NCI-H82 (cell line): ENCODE data around the gene IL2RA.
"Not testable (repeated sequence)": the region's sequence is repeated elsewhere in the genome, so short reads cannot be mapped to it uniquely, and the experiment has no call there.

Experiments
- DNase-seq: peaks from one replicate; lab custom pipeline; 2025; lab: John Stamatoyannopoulos, UW

IL2RA gene

DNA sequence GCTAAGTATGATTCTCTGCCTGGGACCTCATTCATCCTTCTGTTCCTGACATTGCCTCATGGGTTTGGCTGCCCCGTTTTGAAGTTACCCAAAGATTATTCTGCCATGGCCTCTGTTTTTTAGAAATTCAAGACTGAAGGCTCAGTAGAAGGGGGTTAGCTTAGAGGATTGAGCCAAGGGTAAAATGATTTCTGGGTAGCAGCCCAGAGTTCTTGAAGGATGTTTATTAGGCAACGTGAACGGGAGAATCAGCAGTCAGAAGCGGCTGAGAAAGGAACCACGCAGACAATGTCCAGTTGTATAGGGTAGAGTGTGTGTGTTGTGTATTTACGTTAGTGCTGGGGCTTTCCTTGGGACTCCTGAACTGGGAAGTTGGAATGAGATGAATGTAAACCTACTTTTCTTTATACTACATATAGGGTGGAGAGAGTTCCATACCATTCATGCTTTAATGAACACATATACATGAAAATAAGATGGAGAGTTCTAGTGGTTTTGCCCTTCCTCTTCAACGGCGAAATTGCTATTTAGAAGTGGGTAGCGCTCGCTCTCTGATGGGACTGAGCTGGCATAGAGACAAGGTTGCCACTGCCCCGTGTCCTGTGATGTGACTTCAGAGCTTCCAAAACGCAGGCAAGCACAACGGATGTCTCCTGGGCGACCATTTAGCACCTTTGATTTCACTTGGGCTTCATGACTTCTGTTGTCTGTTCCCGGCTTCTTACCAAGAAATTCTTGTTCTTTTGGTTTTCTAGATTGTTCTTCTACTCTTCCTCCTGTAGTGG is 49.9 kb downstream of the IL2RA start:
- DNase-seq: no peak

DNA sequence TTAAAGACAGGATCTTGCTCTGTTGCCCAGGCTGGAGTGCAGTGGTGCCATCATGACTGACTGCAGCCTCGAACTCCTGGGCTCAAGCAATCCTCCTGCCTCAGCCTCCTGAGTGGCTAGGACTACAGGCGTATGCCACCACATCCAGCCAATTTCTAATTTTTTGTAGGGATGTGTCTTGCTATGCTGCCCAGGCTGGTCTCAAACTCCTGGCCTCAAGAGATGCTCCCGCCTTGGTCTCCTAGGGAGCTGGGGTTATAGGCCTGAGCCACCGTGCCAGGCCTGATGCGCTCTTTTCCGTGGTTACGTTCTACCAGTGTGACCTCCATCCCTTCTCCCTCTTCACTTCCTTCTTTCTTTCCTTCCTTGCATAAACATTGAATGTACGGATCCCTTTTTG is 50.6 kb downstream of the IL2RA start:
- no peak for DNase-seq

DNA sequence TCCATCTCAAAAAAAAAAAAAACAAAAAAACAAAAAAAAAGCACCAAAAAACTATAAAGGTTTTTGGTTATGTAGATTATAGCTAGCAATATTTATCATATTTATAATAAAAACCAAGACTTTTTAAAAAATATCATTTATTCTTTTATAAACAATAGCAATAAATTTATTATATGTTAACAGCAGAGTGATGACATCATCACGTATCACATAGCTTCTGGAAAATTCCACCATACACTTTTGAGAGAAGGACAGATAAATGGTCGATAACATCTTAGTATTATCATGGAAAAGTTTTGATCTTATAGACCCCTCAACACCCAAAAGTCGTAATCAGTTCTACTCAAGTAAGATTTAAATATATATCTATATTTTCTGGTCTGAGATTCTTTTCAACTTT is 51.6 kb downstream of the IL2RA start:
- no peak for DNase-seq

DNA sequence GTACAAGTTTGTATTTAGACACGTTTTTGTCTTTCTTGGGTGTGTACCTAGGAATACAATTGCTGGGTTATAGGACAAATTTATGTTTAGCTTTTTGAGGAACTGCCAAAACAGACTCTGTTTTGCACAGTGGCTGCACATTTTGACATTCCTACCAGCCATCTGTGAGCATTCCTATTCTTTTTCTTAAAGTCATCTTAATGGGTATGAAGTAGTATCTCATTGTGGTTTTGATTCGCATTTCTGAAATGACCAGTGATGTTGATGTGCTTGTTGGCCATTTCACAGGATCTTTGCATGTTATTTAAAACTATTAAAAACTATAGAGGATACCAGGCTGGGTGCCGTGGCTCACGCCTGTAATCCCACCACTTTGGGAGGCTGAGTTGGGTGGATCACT is 52.2 kb downstream of the IL2RA start:
- no peak for DNase-seq

DNA sequence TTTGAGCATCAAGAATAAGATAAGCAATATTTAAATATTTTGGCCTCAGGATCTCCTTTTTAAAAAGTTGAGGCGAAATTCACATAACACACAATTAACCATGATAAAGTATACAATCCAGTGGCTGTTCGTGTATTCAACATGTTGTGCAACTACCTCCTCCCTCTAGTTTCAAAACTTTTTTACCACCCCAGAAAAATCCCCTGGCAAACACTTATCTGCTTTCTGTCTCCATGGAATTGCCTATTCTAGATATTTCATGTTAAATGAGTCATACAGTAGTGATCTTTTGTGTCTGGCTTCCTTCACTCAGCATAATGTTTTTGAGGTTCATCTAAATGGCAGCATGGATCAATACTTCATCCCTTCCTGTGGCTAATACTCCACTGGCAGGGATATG is 53.0 kb downstream of the IL2RA start:
- DNase-seq: no peak

DNA sequence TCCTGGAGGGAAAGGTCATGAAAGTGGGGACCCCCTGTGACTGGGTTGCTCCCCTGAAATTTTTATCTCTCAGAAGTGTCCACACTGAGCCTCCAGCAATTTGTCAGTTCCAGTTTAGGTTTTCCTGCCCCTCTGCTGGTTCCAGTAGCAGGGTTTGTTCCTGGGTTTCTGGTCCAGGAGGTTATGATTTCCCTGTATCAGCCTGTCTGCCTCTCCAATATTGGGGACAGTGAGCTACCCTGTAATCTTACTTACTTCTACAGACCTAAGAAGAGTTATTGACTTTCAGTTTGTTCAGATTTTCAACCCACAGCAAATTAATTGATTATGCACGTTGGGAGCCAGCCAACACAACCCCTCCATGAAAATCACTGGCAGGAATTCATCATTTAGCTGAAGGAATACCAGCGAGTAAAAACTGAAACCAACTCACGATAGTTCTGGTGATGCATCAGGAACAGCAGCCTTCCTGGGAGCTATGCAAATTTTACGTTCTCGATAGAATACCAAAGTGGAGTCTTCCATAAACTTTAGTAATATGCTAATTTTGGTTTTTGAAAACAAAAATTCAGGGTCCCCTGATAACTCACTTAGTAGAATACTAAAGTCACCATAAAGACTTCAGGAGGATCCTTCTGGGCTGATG is 53.5 kb downstream of the IL2RA start:
- DNase-seq: no peak

DNA sequence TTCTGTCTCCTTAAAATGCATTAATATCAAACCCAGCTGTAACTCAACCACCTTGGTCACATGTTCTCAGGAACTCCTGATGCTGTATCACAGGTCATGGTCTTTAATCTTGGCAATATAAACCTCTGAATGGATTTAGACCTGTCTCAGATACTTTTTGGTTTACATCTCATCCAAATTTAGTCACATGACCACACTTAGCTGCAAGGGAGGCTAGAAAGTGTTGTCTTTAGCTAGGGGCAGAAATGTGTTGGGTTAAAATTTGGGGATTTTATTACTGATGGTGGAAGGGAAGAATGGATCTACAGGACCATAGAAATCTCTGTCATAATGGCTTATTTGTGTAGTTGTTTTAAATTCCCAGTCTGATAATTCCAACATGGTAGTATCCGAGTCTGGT is 55.2 kb downstream of the IL2RA start:
- DNase-seq: no peak

DNA sequence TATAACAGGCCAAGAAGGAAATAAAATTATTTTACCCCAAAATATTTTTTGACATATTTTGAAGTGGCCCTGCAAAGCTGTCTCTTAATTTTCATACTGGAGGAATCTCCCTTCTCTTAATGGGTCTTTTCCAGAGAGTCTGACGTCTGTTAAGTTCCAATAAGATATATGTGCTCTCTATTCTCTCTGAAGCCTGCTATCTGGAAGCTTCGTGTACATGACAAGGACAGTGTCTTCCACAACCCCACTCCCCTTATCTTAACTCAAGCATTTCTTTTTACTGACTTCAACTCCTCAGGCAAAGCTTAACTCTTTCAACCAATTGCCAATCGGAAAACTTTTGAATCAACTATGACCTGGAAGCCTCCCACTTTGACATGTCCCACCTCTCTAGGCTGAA is 55.6 kb downstream of the IL2RA start:
- DNase-seq: no peak

DNA sequence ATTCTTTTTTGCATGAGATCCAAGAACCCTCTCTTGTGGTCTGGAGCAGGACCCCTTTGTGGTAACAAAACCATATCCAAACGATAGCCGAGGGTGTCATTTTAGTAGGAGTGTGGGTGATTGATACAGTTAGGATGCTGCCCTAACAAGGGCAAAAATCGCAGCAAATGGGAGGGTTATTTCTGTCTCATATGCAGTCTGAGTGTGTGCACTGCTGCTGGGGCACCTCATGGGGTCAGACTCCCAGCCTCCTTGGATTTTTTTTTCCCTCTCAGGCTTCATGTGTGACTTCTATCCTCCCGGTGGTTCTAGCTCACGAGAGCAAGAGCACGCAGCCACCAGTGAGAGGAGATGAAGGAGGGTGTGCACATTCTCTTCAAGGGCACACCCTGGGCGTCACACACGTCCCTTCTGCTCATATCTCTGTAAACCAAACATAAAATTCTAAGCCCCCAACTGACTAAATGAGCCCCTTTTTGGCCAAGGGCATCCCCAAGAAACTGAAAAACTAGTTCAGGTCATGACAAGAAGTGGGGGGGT is 56.2 kb downstream of the IL2RA start:
- DNase-seq: no peak

DNA sequence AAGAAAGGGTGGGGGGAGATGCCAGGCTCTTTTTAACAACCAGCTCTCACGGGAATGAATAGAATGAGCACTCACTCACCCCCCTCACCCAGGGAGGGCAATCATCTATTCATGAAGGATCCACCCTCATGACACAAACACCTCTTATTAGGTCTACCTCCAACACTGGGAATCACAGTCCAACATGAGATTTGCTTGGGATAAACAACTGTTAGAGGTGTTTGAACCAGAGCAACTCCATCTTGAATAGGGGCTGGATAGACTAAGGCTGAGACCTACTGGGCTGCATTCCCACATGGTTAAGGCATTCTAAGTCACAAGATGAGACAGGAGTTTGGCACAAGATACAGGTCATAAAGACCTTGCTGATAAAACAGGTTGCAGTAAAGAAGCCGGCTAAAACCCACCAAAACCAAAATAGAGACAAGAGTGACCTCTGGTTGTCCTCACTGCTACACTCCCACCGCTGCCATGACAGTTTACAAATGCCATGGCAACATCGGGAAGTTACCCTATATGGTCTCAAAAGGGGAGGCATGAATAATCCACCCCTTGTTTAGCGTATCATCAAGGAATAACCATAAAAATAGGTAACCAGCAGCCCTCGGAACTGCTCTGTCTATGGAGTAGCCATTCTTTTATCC is 56.9 kb downstream of the IL2RA start:
- not testable (repeated sequence) for DNase-seq

DNA sequence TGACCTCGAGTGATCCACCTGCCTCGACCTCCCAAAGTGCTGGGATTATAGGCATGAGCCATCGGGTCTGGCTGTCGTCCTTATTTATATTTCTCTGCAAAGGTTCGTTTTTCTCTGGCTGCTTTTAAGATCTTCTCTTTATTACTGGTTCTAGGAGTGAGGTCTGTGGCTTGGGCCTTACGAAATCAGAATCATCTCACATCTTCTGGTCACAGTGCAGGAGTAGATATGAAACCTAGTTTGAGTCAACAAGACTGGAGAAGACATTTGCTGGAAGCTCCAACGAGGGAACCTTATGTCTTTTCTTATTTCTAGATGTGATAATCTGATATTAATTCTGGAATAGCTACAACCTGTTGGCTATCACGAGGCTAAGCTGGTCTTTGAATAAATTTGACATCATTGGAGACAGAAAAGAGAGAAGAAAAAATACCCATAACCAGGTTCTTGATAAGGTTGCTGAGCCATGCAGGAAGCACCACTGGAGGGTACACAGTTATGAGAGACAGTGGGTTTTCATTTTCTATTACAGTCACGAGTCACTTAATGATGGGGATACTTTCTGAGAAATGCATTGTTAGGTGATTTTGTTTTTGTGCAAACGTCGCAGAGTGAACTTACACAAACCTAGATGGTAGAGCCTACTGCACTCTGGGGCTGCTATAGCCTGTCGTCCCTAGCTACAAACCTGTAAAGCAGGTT is 59.2 kb downstream of the IL2RA start:
- no peak for DNase-seq

DNA sequence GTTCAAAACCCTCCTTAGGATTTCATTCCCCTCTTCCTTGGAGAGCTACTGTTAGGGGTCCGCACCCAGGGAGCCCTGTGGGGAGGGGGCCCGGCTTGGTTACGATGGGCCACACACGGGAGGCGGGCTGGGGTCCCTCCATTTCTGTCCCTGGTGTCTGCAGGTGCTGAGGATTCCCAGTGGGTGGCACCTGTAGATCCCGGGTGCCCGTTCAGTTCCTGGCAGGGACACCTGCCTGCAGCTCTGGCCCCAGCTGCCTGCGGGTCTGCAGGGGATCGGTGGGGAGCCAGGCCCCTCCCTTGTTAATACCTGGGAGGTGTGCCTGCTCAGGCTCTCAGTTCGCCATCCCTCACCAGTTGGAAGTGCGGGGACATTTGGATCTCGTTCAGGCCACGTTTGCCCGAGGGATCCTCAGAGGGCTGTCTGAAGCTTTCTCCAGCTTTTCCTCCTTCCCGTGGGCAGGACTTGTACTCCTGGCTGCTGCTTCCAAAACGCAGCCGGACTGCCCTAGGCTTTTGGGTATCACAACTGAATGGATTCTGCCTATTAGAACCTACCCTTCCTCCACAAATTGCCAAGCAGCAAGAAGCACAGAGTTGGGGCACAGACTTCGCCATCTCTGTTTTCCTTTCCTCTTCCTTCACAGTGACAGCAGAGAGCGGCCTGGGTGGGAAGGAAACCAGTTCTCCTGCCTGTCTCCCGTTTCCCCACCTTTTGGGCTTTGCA is 62.6 kb downstream of the IL2RA start:
- DNase-seq: no peak

DNA sequence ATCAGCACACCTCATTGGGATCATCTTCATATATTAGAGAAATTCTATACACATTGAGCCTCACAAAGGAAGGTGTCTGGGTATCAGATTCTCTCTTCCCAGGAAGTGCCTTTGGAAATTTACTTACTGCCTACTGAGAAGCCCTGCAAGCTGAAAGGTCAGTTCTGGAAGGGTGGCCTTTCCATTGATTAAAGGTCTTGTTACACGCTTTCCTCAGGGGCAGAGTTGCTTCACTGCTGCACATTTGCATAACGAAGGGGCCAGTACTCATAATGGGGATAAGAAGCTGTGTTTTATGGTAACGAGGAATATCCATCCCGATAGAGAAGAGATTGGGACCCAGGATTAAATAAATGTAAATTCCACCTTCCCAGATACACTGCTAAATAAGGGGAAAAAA is 65.5 kb downstream of the IL2RA start:
- no peak for DNase-seq

DNA sequence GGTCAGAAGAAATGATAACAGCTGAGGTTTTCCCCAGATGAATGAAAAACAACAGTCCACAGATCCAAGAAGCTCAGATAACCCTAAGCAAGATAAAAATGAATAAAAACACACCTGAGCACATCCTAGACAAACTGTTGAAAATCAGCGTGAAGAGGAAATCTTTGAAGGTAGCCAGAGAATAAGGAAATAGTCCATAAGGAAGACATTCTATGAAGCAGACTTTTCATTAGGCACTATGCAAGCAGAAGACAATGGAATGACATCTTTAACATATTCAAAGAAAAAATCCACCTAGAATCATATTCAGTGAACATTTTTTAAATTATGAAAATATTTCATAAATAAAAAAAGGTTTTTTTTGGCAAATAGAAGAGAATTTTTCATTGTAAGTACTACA is 69.8 kb downstream of the IL2RA start:
- no peak for DNase-seq

DNA sequence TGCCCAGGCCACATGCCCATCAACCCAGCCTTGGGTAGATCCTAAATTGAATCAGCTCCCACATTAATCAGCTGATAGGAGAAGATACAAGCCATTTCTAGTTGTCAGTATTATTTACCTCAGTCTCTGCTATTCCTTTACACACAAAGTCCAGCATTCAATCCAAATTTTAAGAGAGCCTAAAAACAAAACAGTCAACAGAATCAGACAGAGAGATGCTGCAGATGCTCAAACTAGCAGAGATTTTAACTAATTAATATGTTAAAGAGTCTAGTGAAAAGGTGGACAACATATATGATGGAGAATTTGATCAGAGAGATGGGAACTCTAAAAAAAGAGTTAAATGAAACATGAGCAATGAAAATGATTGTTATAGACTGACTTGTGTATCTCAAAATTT is 70.5 kb downstream of the IL2RA start:
- no peak for DNase-seq

DNA sequence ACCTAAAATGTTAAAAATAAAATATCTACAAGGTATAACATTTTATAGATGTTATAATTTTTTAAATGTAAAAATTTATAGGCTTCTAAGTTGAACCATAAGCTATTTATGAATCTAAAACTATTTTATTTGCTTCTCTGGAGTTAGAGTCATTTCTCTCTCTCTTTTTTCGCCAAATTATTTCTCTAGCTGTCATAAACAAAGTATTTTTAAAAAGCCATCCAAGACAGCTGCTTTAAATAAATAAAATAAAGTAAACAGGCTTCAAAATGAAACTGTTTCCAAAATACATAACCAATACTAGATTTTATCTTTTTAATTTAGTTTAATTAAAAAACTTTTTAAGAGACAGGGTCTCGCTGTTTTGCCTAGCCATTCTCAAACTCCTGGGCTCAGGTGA is 72.4 kb downstream of the IL2RA start:
- no peak for DNase-seq

DNA sequence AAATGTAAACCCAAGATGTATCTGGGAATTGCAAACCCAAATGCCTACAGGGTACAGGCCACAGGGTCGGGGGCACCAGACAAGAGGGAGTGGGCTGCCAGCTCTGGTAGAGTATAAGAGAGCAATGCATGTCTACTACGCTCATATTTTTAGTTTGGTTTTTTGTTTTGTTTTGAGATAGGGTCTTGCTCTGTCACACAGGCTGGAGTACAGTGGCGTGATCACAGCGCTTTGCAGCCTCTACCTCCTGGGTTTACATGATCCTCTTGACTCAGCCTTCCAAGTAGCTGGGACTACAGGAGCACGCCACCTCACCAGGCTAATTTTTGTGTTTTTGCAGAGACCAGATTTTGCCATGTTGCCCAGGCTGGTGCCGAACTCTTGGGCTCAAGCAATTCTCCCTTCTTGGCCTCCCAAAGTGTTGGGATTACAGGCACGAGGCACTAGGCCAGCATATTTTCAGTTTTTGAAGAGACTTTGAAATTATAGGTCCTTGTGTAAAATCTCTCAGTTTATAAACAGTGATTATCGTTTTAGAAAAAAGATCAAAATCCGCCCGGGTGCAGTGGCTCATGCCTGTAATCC is 73.7 kb downstream of the IL2RA start:
- DNase-seq: no peak

DNA sequence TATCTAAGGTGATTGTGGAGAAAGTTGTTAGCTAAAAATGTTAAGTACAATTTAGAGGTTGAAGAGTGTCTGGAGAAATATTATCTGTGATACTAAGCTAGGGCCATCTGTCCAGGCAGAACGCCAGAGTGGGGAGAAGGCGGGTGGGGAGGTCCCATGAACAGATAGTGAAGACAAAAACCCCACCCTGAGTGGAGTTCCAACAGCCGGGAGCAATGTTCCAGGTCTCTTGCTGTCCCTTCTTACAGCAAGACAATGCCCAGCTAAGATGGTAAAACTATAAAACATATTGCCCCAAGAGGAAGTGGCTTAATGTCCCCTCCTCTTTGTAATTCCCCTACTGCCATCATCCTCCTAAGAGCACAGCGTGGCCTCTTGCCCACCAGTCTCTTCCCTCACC is 74.4 kb downstream of the IL2RA start:
- no peak for DNase-seq

DNA sequence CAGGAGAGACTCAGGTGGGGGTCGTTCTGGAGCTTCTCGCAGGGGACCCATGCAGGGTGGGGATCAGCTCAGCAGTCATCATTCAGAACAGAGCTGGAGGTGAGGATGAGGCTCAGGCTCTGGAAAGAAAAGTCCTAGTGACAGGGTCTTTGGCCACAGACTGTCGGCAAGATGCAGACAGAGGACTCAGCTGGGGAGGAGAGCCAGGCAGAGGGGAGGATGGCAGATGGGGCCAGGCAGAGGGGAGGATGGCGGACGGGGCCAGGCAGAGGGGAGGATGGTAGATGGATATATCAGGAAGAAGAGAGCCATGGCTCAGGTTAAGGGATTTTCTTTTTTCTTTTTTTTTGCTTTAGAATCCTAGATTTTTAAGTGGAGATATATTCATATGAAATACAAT is 77.1 kb downstream of the IL2RA start:
- no peak for DNase-seq

DNA sequence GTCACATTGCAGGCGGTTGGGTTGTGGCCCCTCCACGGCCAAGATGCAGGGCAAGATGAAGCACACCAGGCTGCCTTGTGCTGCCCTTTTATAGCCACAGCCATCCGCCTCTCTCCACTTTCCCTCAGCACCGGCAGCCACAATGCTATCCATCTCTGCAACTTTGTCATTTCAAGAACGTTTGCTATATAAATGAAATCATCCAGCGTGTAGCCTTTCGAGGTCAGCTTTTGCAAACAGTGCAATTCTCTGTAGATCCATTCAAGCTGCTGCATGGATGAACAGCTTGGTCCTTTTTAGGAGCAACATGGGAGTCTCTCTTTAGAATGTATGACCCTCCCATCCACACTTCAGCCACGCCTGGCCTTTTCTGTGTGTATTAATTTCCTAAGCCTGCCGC is 78.4 kb downstream of the IL2RA start:
- no peak for DNase-seq

DNA sequence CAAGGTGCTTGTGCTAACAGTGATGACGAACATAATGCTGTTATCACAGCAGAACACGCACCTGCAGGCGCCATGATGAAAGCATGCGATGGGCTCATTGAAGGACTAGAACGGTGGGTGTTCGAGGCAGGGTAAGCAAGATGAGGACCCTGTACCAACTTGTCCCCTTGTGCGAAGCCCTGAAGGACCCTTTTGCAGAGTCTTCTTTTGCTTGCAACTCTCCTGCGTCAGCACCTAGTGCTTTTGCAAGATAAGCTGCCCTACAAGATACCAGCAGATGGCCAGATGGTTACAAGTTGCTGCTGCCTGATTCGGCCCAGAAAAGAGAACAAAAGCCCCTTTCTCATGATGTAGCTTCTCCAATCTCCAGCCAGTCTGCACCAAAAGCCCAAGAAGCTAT is 80.6 kb downstream of the IL2RA start:
- DNase-seq: no peak

DNA sequence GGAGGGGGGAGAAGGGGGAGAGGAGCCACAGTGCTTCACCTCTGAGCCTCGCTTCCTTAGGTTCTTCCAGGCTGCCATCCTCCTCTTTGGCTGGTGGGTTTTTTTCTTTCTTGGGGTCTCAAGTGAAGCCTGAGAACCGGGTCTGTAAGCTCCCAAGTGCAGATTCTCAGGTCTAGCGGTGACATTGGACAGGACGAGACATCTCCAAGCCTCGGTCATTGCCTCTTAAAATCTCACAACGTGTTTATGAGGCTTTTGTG is 84.0 kb downstream of the IL2RA start:
- DNase-seq: no peak
